H9 (cell line): ENCODE measurements around the gene CFAP61. TPM values are rescaled to one million over a fixed set of nuclear protein-coding genes. Genes with fewer than 3 reads are reported as not detected.
"Not testable (repeated sequence)": the region's sequence is repeated elsewhere in the genome, so short reads cannot be mapped to it uniquely, and the experiment has no call there.

Experiments used
- DNase-seq: peaks from one replicate; pipeline ENCODE4 v3.0.0-alpha.2; 2017
- H2AFZ ChIP-seq: one replicate; pipeline ENCODE4 v1.6.1; 2013; ENCODE audit warnings: mild to moderate bottlenecking, low read length, control low read depth, moderate library complexity
- H2AK5ac ChIP-seq: 2 replicates; pipeline ENCODE4 v1.6.1; 2013; ENCODE audit warnings: low read length, control low read depth, mixed read lengths; ENCODE audit not compliant: insufficient read length
- H2BK120ac ChIP-seq: one replicate; pipeline ENCODE4 v1.6.1; 2013; ENCODE audit warnings: low read depth, mild to moderate bottlenecking, low read length, control low read depth, inconsistent platforms; ENCODE audit not compliant: poor library complexity, severe bottlenecking
- H2BK12ac ChIP-seq: 2 replicates; pipeline ENCODE4 v1.6.1; 2013; ENCODE audit warnings: low read length, control low read depth, mixed read lengths, low read depth; ENCODE audit not compliant: insufficient read length
- H2BK15ac ChIP-seq: 2 replicates; pipeline ENCODE4 v1.6.1; 2013; ENCODE audit warnings: low read depth, low read length, control low read depth
- H2BK20ac ChIP-seq: one replicate; pipeline ENCODE4 v1.6.1; 2013; ENCODE audit warnings: low read depth, mild to moderate bottlenecking, low read length, control low read depth, inconsistent platforms; ENCODE audit not compliant: poor library complexity, severe bottlenecking
- H2BK5ac ChIP-seq: 2 replicates; pipeline ENCODE4 v1.6.1; 2013; ENCODE audit warnings: low read length, control low read depth, mixed read lengths; ENCODE audit not compliant: insufficient read length
- H3K14ac ChIP-seq: 2 replicates; pipeline ENCODE4 v1.6.1; 2013; ENCODE audit warnings: low read length, control low read depth; ENCODE audit not compliant: insufficient read depth
- H3K18ac ChIP-seq: 2 replicates; pipeline ENCODE4 v1.6.1; 2013; ENCODE audit warnings: low read depth, mild to moderate bottlenecking, mixed read lengths, low read length, control low read depth; ENCODE audit not compliant: insufficient read length
- H3K23ac ChIP-seq: 2 replicates; pipeline ENCODE4 v1.6.1; 2013; ENCODE audit warnings: low read length, control low read depth, mixed read lengths, low read depth; ENCODE audit not compliant: insufficient read length
- H3K23me2 ChIP-seq: 2 replicates; pipeline ENCODE4 v1.6.1; 2013; ENCODE audit warnings: low read depth, mild to moderate bottlenecking, mixed read lengths, low read length, control low read depth; ENCODE audit not compliant: insufficient read length, poor library complexity, severe bottlenecking
- H3K27ac ChIP-seq: 2 replicates; pipeline ENCODE4 v1.5.1; 2013; ENCODE audit warnings: low read length, control low read depth, mixed read lengths, low read depth; ENCODE audit not compliant: insufficient read length
- H3K27me3 ChIP-seq: 2 replicates; pipeline ENCODE4 v1.6.1; 2013; ENCODE audit warnings: low read length, control low read depth, inconsistent platforms; ENCODE audit not compliant: insufficient read depth
- H3K4ac ChIP-seq: 2 replicates; pipeline ENCODE4 v1.6.1; 2013; ENCODE audit warnings: low read depth, mild to moderate bottlenecking, control low read depth, inconsistent platforms, low read length, moderate library complexity
- H3K4me1 ChIP-seq: 2 replicates; pipeline ENCODE4 v1.6.1; 2013; ENCODE audit warnings: low read length, control low read depth, inconsistent platforms; ENCODE audit not compliant: insufficient read depth
- H3K4me2 ChIP-seq: 2 replicates; pipeline ENCODE4 v1.6.1; 2013; ENCODE audit warnings: low read length, control low read depth, mixed read lengths; ENCODE audit not compliant: insufficient read length, insufficient read depth
- H3K56ac ChIP-seq: 2 replicates; pipeline ENCODE4 v1.6.1; 2013; ENCODE audit warnings: low read depth, mild to moderate bottlenecking, mixed read lengths, low read length, control low read depth; ENCODE audit not compliant: insufficient read length
- H3K79me1 ChIP-seq: 2 replicates; pipeline ENCODE4 v1.6.1; 2013; ENCODE audit warnings: low read depth, mild to moderate bottlenecking, moderate library complexity, low read length, control low read depth, inconsistent platforms; ENCODE audit not compliant: insufficient read depth, poor library complexity, severe bottlenecking
- H3K79me2 ChIP-seq: 2 replicates; pipeline ENCODE4 v1.6.1; 2013; ENCODE audit warnings: low read length, control low read depth, inconsistent platforms; ENCODE audit not compliant: insufficient read depth
- H3K9ac ChIP-seq: 2 replicates; pipeline ENCODE4 v1.6.1; 2013; ENCODE audit warnings: low read length, control low read depth, mixed read lengths; ENCODE audit not compliant: insufficient read length; ENCODE audit errors: extremely low read depth
- H3K9me3 ChIP-seq: one replicate; pipeline ENCODE4 v1.6.1; 2013; ENCODE audit warnings: low read depth, low read length, inconsistent platforms; ENCODE audit not compliant: control insufficient read depth
- H3T11ph ChIP-seq: one replicate; pipeline ENCODE4 v1.6.1; 2013; ENCODE audit warnings: mild to moderate bottlenecking, low read length, control low read depth, inconsistent platforms
- H4K20me1 ChIP-seq: one replicate; pipeline ENCODE4 v1.6.1; 2013; ENCODE audit not compliant: control insufficient read depth, insufficient read length, insufficient read depth
- H4K5ac ChIP-seq: 2 replicates; pipeline ENCODE4 v1.6.1; 2013; ENCODE audit warnings: low read depth, mild to moderate bottlenecking, mixed read lengths, low read length, control low read depth; ENCODE audit not compliant: insufficient read length
- H4K8ac ChIP-seq: replicated peaks from 2 replicates; pipeline ENCODE4 v1.6.1; 2013; ENCODE audit warnings: low read length, control low read depth, mixed read lengths, low read depth; ENCODE audit not compliant: insufficient read length
- H4K91ac ChIP-seq: 2 replicates; pipeline ENCODE4 v1.6.1; 2013; ENCODE audit warnings: low read depth, mild to moderate bottlenecking, moderate library complexity, mixed read lengths, low read length, control low read depth; ENCODE audit not compliant: insufficient read length
- H3K27ac Mint-ChIP-seq, 3 experiments: 2 replicates in 2 of 3; 3 replicates in 1 of 3; pipeline ENCODE4 v1.8.0; 2020 to 2021; ENCODE audit warnings: mixed read lengths in 3 of 3, mild to moderate bottlenecking in 1 of 3, moderate library complexity in 1 of 3
- H3K27me3 Mint-ChIP-seq: 2 replicates; pipeline ENCODE4 v1.8.0; 2021; ENCODE audit warnings: low read depth, mild to moderate bottlenecking, moderate library complexity, mixed read lengths
- H3K36me3 Mint-ChIP-seq, 3 experiments: 2 replicates in 2 of 3; 3 replicates in 1 of 3; pipeline ENCODE4 v1.8.0; 2020 to 2021; ENCODE audit warnings: low read depth in 3 of 3, mixed read lengths in 3 of 3; ENCODE audit not compliant: insufficient read depth in 1 of 3
- H3K4me1 Mint-ChIP-seq, 2 experiments: 2 replicates each; pipeline ENCODE4 v1.8.0; 2020; ENCODE audit warnings: mixed read lengths in 2 of 2
- H3K4me3 Mint-ChIP-seq, 2 experiments: 2 replicates in 1 of 2; 3 replicates in 1 of 2; pipeline ENCODE4 v1.8.0; 2020 to 2021; ENCODE audit warnings: mild to moderate bottlenecking in 2 of 2, mixed read lengths in 2 of 2, moderate library complexity in 1 of 2
- H3K9me3 Mint-ChIP-seq, 2 experiments: 2 replicates in 1 of 2; 3 replicates in 1 of 2; pipeline ENCODE4 v1.8.0; 2020; ENCODE audit warnings: mild to moderate bottlenecking in 2 of 2, mixed read lengths in 2 of 2, moderate library complexity in 1 of 2
- CTCF ChIP-seq: fragments of 200-600 bp; sonication (generic); conservative IDR thresholded peaks from 3 replicates; pipeline ENCODE4 v1.8.0; 2021; ENCODE audit warnings: antibody characterized with exemption, mild to moderate bottlenecking
- WGBS: extraction: QIAGEN DNeasy Blood & Tissue Kit; methylation state at CpG from one replicate; pipeline ENCODE4 v1.1.7; 2013; ENCODE audit warnings: missing lambda C conversion rate, low lambda C conversion rate, mixed read lengths; ENCODE audit not compliant: insufficient read length; ENCODE audit errors: extremely low coverage; 5-methylcytosine and 5-hydroxymethylcytosine counted together
- total RNA-seq: library from RNA; stranded (reverse); gene quantifications from 2 replicates; pipeline ENCODE4 v1.2.1, GENCODE V29; 2021

CFAP61 gene
- total RNA-seq, 1 experiment from 2014 or later, result 0.44 TPM

- Histone ChIP-seq H3K79me1 (no peaks in the 10 kb centered on the region), H2AK5ac (no peak overlapping the region), H2AFZ (no peak overlapping the region), H4K20me1 (no peaks in the 10 kb centered on the region), H2BK5ac (no peak overlapping the region), H3K9me3 (no peaks in the 10 kb centered on the region), H3K4me1 (peaks cover 13% of the 10 kb centered on the region), H3K79me2 (no peaks in the 10 kb centered on the region), H4K5ac (no peak overlapping the region), H3K23me2 (no peaks in the 10 kb centered on the region), H3K56ac (no peak overlapping the region), H3K23ac (no peak overlapping the region), H2BK15ac (no peak overlapping the region), H3K9ac (no peak overlapping the region), H4K91ac (no peak overlapping the region), H3K27me3 (no peaks in the 10 kb centered on the region), H3K14ac (no peak overlapping the region), H3K18ac (no peak overlapping the region), H3K4me2 (no peak overlapping the region), H2BK20ac (no peak overlapping the region), H3K27ac (no peak overlapping the region), H3T11ph (no peak overlapping the region), H2BK120ac (no peak overlapping the region), H2BK12ac (no peak overlapping the region), H4K8ac (no peak overlapping the region), H3K4ac (no peak overlapping the region)
- Mint-ChIP-seq H3K4me3 (no peak overlapping the region), H3K27me3 (no peaks in the 10 kb centered on the region), H3K4me1 (peaks cover 11 to 12% of the 10 kb centered on the region in 2 experiments), H3K36me3 (no peaks in the 10 kb centered on the region), H3K9me3 (no peaks in the 10 kb centered on the region), H3K27ac (no peak overlapping the region)
- WGBS, result no CpG with 5 or more reads among the region's 2 CpGs
- no peak for DNase-seq
- TF ChIP-seq CTCF, result no peak
These were observed 51.2 kb downstream of the CFAP61 start for GRCh38 chr20:20103486-20103885.

DNA sequence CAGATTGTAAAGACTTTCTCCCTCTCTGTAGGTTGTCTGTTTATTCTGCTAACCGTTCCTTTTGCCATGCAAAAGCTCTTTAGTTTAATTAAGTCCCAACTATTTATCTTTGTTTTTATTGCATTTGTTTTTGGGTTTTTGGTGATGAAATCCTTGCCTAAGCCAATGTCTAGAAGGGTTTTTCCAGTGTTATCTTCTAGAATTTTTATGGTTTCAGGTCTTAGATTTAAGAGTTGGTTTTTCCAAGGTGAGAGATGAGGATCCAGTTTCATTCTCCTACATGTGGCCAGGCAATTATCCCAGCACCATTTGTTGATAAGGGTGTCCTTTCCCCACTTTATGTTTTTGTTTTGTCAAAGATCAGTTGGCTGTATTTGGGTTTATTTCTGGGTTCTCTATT is 70.9 kb downstream of the CFAP61 start:
- not testable (repeated sequence) for H3K56ac ChIP-seq, H3K27ac ChIP-seq, H3K9me3 ChIP-seq, H3K9ac ChIP-seq, H2BK12ac ChIP-seq, H3K4me1 ChIP-seq, H4K8ac ChIP-seq, DNase-seq, H3K23ac ChIP-seq, H3K4ac ChIP-seq, H3K18ac ChIP-seq, H2BK15ac ChIP-seq, H3T11ph ChIP-seq, H2BK5ac ChIP-seq, H3K23me2 ChIP-seq, H4K5ac ChIP-seq, H3K27ac Mint-ChIP-seq, H3K4me3 Mint-ChIP-seq, H4K20me1 ChIP-seq, H3K4me1 Mint-ChIP-seq, H3K79me2 ChIP-seq, H2AFZ ChIP-seq, H4K91ac ChIP-seq, H3K4me2 ChIP-seq, H2BK120ac ChIP-seq, H2AK5ac ChIP-seq, H3K27me3 ChIP-seq, H3K79me1 ChIP-seq, H3K27me3 Mint-ChIP-seq, H2BK20ac ChIP-seq, H3K14ac ChIP-seq
- Mint-ChIP-seq H3K36me3 (peaks cover 0 to 16% (median 0%) of the 10 kb centered on the region in 3 experiments; a peak in 4 of 7 replicates), H3K9me3 (peaks cover 22 to 31% of the 10 kb centered on the region in 2 experiments)
- WGBS, result no CpG with 5 or more reads among the region's 1 CpG
